CD4-positive, alpha-beta T cell treated with Interleukin-21 for 1 hour (primary cell): ENCODE results near the gene TGFBR2.
"Not testable (repeated sequence)": the region's sequence is repeated elsewhere in the genome, so short reads cannot be mapped to it uniquely, and the experiment has no call there.

ENCODE experiments used
- DNase-seq: peaks from one replicate; pipeline ENCODE4 v3.0.0-alpha.2; 2020

The TGFBR2 gene

GRCh38 chr3:30620402-30621360 is 14.3 kb downstream of the TGFBR2 start:
- no peak for DNase-seq

- DNase-seq = no peak
These were observed 15.2 kb downstream of the TGFBR2 start for GRCh38 chr3:30621576-30621975.

- DNase-seq = no peak
These were observed 15.7 kb downstream of the TGFBR2 start for GRCh38 chr3:30622047-30622545.

- no peak for DNase-seq
These were observed 16.4 kb downstream of the TGFBR2 start for GRCh38 chr3:30622790-30623189.

GRCh38 chr3:30623351-30623750 is 16.9 kb downstream of the TGFBR2 start:
- no peak for DNase-seq

GRCh38 chr3:30624480-30624879 is 18.1 kb downstream of the TGFBR2 start:
- DNase-seq = not testable (repeated sequence)

- DNase-seq = no peak
These were observed 19.4 kb downstream of the TGFBR2 start for GRCh38 chr3:30625541-30626438.

GRCh38 chr3:30626443-30627180 is 20.2 kb downstream of the TGFBR2 start:
- no peak for DNase-seq

GRCh38 chr3:30628205-30628900 is 22.0 kb downstream of the TGFBR2 start:
- no peak for DNase-seq

- DNase-seq = peak; percentile 66
These were observed 22.6 kb downstream of the TGFBR2 start for GRCh38 chr3:30628901-30629590.

GRCh38 chr3:30629746-30630145 is 23.3 kb downstream of the TGFBR2 start:
- no peak for DNase-seq

GRCh38 chr3:30630238-30631030 is 24.0 kb downstream of the TGFBR2 start:
- no peak for DNase-seq

GRCh38 chr3:30631243-30631904 is 25.0 kb downstream of the TGFBR2 start:
- DNase-seq = peak; percentile 82

- no peak for DNase-seq
These were observed 25.7 kb downstream of the TGFBR2 start for GRCh38 chr3:30632065-30632464.

GRCh38 chr3:30632521-30632920 is 26.1 kb downstream of the TGFBR2 start:
- no peak for DNase-seq

- DNase-seq = no peak
These were observed 27.3 kb downstream of the TGFBR2 start for GRCh38 chr3:30633718-30634117.

GRCh38 chr3:30634761-30635735 is 28.6 kb downstream of the TGFBR2 start:
- no peak for DNase-seq
